HL-60 (cell line): ENCODE measurements around the gene TMEM39B.

Source experiments
- CTCF ChIP-seq: IDR thresholded peaks from one replicate; pipeline ENCODE4 v1.5.1; 2011; ENCODE audit warnings: low read length, control low read depth, inconsistent platforms; ENCODE audit not compliant: insufficient read depth
- GABPA ChIP-seq: IDR thresholded peaks from 2 replicates; pipeline ENCODE4 v1.6.1; 2012; ENCODE audit warnings: low read depth
- POLR2AphosphoS5 ChIP-seq: IDR thresholded peaks from 2 replicates; pipeline ENCODE4 v1.6.1; 2012; ENCODE audit warnings: low read depth
- REST ChIP-seq: IDR thresholded peaks from 2 replicates; pipeline ENCODE4 v1.6.1; 2012; ENCODE audit warnings: low read depth; ENCODE audit not compliant: insufficient replicate concordance
- SPI1 ChIP-seq: IDR thresholded peaks from 2 replicates; pipeline ENCODE4 v1.6.1; 2012; ENCODE audit warnings: low read depth, mild to moderate bottlenecking, borderline replicate concordance

- TF ChIP-seq REST (no peak), CTCF (no peak), POLR2AphosphoS5 (no peak), GABPA (no peak), SPI1 (no peak)
Observed at GRCh38 chr1:32040711-32041110, 32.0 kb upstream of the TMEM39B start.
